CD14-positive monocyte (primary cell): ENCODE data around the gene ANKRD28. TPM values are rescaled to one million over a fixed set of nuclear protein-coding genes. Genes with fewer than 3 reads are reported as not detected.

Source experiments
- DNase-seq, 3 donors: peaks; one replicate each; pipeline ENCODE4 v3.0.0-alpha.2; 2011 to 2022
- H2AFZ ChIP-seq: 2 replicates; pipeline ENCODE4 v1.6.0; 2012; ENCODE audit warnings: mild to moderate bottlenecking, low read depth, low read length, inconsistent platforms; ENCODE audit not compliant: insufficient read depth, poor library complexity, severe bottlenecking
- H3K27ac ChIP-seq, 2 donors: 1 replicate in 1 of 2; 2 replicates in 1 of 2; pipeline ENCODE4 v1.5.1; 2012 to 2013; ENCODE audit warnings: low read length in 2 of 2, control low read depth in 1 of 2, inconsistent platforms in 1 of 2, low read depth in 1 of 2, mild to moderate bottlenecking in 1 of 2
- H3K27me3 ChIP-seq, 2 donors: one replicate each; pipeline versions ENCODE4 v1.6.0 to v1.6.1; 2011 to 2013; ENCODE audit warnings: low read length in 2 of 2; ENCODE audit not compliant: control insufficient read depth in 2 of 2, insufficient read depth in 2 of 2
- H3K36me3 ChIP-seq, 2 donors: replicated peaks in 1 of 2; 1 replicate in 1 of 2; 2 replicates in 1 of 2; pipeline versions ENCODE4 v1.5.1 to v1.6.1; 2012 to 2013; ENCODE audit warnings: low read length in 2 of 2, control low read depth in 1 of 2, inconsistent platforms in 1 of 2, mild to moderate bottlenecking in 1 of 2; ENCODE audit not compliant: insufficient read depth in 2 of 2, control insufficient read depth in 1 of 2
- H3K4me1 ChIP-seq, 2 donors: 1 replicate in 1 of 2; 2 replicates in 1 of 2; pipeline versions ENCODE4 v1.5.1 to v1.6.1; 2012 to 2013; ENCODE audit warnings: low read length in 2 of 2, control low read depth in 1 of 2, inconsistent platforms in 1 of 2, mild to moderate bottlenecking in 1 of 2, moderate library complexity in 1 of 2; ENCODE audit not compliant: insufficient read depth in 2 of 2, control insufficient read depth in 1 of 2
- H3K4me2 ChIP-seq: replicated peaks from 2 replicates; pipeline ENCODE3; 2012; ENCODE audit warnings: low read length, moderate library complexity, mild to moderate bottlenecking; ENCODE audit not compliant: poor library complexity, severe bottlenecking; ENCODE audit errors: extremely low read depth
- H3K4me3 ChIP-seq, 3 experiments: fragments of 200-600 bp in 1 of 3; sonication (generic) in 1 of 3; replicated peaks in 1 of 3; 1 replicate in 2 of 3; 2 replicates in 1 of 3; pipeline ENCODE4 v1.5.1; 2011 to 2013; ENCODE audit warnings: low read length in 3 of 3, mild to moderate bottlenecking in 3 of 3, control low read depth in 2 of 3, low read depth in 2 of 3, inconsistent platforms in 1 of 3, moderate library complexity in 1 of 3
- H3K79me2 ChIP-seq: 2 replicates; pipeline ENCODE4 v1.6.0; 2012; ENCODE audit warnings: mild to moderate bottlenecking, control low read depth, inconsistent platforms, low read length, moderate library complexity; ENCODE audit not compliant: insufficient read depth
- H3K9ac ChIP-seq: 2 replicates; pipeline ENCODE4 v1.6.0; 2017; ENCODE audit warnings: low read length, mild to moderate bottlenecking; ENCODE audit not compliant: insufficient read depth, poor library complexity, severe bottlenecking
- H3K9me3 ChIP-seq, 2 donors: replicated peaks in 1 of 2; 1 replicate in 1 of 2; 2 replicates in 1 of 2; pipeline versions ENCODE4 v1.5.1 to v1.6.1; 2012 to 2013; ENCODE audit warnings: low read length in 2 of 2, control low read depth in 1 of 2; ENCODE audit not compliant: control insufficient read depth in 1 of 2, insufficient read depth in 1 of 2
- H4K20me1 ChIP-seq: 2 replicates; pipeline ENCODE4 v1.6.0; 2012; ENCODE audit warnings: mild to moderate bottlenecking, low read length, control low read depth, moderate library complexity; ENCODE audit not compliant: insufficient read depth
- H3K27ac Mint-ChIP-seq, 7 donors: one replicate each; pipeline ENCODE4 v1.8.0; 2020; ENCODE audit warnings: mild to moderate bottlenecking in 7 of 7, mixed read lengths in 7 of 7, moderate library complexity in 6 of 7, inconsistent platforms in 2 of 7
- H3K27me3 Mint-ChIP-seq, 3 donors: one replicate each; pipeline ENCODE4 v1.8.0; 2021 to 2022; ENCODE audit warnings: low read depth in 3 of 3, mild to moderate bottlenecking in 3 of 3, mixed read lengths in 3 of 3, moderate library complexity in 3 of 3, inconsistent platforms in 1 of 3
- H3K36me3 Mint-ChIP-seq, 2 donors: one replicate each; pipeline ENCODE4 v1.8.0; 2020; ENCODE audit warnings: mixed read lengths in 2 of 2, inconsistent platforms in 1 of 2, mild to moderate bottlenecking in 1 of 2
- H3K4me1 Mint-ChIP-seq: one replicate; pipeline ENCODE4 v1.8.0; 2020; ENCODE audit warnings: mild to moderate bottlenecking, mixed read lengths
- H3K4me3 Mint-ChIP-seq, 2 donors: one replicate each; pipeline ENCODE4 v1.8.0; 2020; ENCODE audit warnings: mild to moderate bottlenecking in 2 of 2, mixed read lengths in 2 of 2, moderate library complexity in 1 of 2
- H3K9me3 Mint-ChIP-seq, 7 donors: one replicate each; pipeline ENCODE4 v1.8.0; 2020 to 2022; ENCODE audit warnings: mixed read lengths in 7 of 7, mild to moderate bottlenecking in 6 of 7, moderate library complexity in 6 of 7, inconsistent platforms in 2 of 7
- CTCF ChIP-seq: fragments of 200-600 bp; IDR thresholded peaks from one replicate; pipeline ENCODE4 v1.8.0; 2022; ENCODE audit warnings: antibody characterized with exemption, mild to moderate bottlenecking
- WGBS: methylation state at CpG from one replicate; pipeline ENCODE4 v1.1.5; 2013; ENCODE audit warnings: missing lambda C conversion rate; ENCODE audit not compliant: insufficient coverage; 5-methylcytosine and 5-hydroxymethylcytosine counted together
- intact Hi-C, 2 donors: fragments of 100-400 bp; cut with micrococcal nuclease; formaldehyde crosslinking; loops; one replicate each; pipeline versions ENCODE4 v1.15.0 to v1.15.1; 2023
- polyA plus RNA-seq, 3 donors: library from polyadenylated mRNA; depleted of rRNA in 1 of 3; unstranded in 2 of 3; stranded (reverse) in 1 of 3; fragments of 300-500 nt in 2 of 3; fragments of >200 nt in 1 of 3; fragmentation: Illumina TruSeq in 2 of 3; gene quantifications; 1 replicate in 2 of 3; 2 replicates in 1 of 3; pipeline ENCODE4 v1.2.3, GENCODE V29; 2012 to 2021

ANKRD28 gene
- polyA plus RNA-seq, 3 donors: 5.9 to 11.5 (median 7.9) TPM

- Histone ChIP-seq H3K27me3 (no peaks in the 10 kb centered on the region), H4K20me1 (no peaks in the 10 kb centered on the region), H3K9ac (no peak overlapping the region), H3K27ac (no peak overlapping the region), H3K4me2 (no peak overlapping the region), H2AFZ (no peak overlapping the region), H3K9me3 (no peaks in the 10 kb centered on the region), H3K79me2 (no peaks in the 10 kb centered on the region), H3K4me3 (no peak overlapping the region), H3K4me1 (no peaks in the 10 kb centered on the region), H3K36me3 (no peaks in the 10 kb centered on the region)
- no peak for TF ChIP-seq CTCF
- Mint-ChIP-seq H3K4me3 (no peak overlapping the region), H3K27me3 (no peaks in the 10 kb centered on the region), H3K9me3 (no peaks in the 10 kb centered on the region), H3K27ac (no peak overlapping the region), H3K4me1 (peaks cover under 1% of the 10 kb centered on the region), H3K36me3 (peaks cover 7 to 14% of the 10 kb centered on the region in 2 donors)
- WGBS: no CpG with 5 or more reads among the region's 1 CpG
- intact Hi-C loops: no loop called here
- no peak for DNase-seq
These were observed 104.4 kb downstream of the ANKRD28 start for GRCh38 chr3:15693355-15693754.

- H3K4me1 Mint-ChIP-seq: peaks cover 6% of the 10 kb centered on the region
- intact Hi-C loops: no loop called here
These were observed 107.0 kb downstream of the ANKRD28 start for GRCh38 chr3:15690748-15691147.

More at GRCh38 chr3:15690748-15691147, 107.0 kb downstream of the ANKRD28 start:
- Histone ChIP-seq H4K20me1 (no peaks in the 10 kb centered on the region), H3K79me2 (no peaks in the 10 kb centered on the region), H2AFZ (no peak overlapping the region), H3K36me3 (no peaks in the 10 kb centered on the region), H3K9me3 (no peaks in the 10 kb centered on the region), H3K4me3 (no peak overlapping the region), H3K4me2 (no peak overlapping the region), H3K27ac (no peak overlapping the region), H3K4me1 (peaks cover 7 to 8% of the 10 kb centered on the region in 2 donors), H3K27me3 (no peaks in the 10 kb centered on the region), H3K9ac (no peak overlapping the region)
- 93% methylated on average over 3 of the region's 5 CpGs for WGBS
- DNase-seq: no peak
- Mint-ChIP-seq H3K9me3 (no peaks in the 10 kb centered on the region), H3K36me3 (peaks cover 7 to 11% of the 10 kb centered on the region in 2 donors), H3K4me3 (no peak overlapping the region), H3K27ac (no peak overlapping the region), H3K27me3 (no peaks in the 10 kb centered on the region)
- no peak for TF ChIP-seq CTCF
